Measurements from ENCODE around the gene WDR18. TPM values are rescaled to one million over a fixed set of nuclear protein-coding genes. Genes with fewer than 3 reads are reported as not detected.
"Not testable (repeated sequence)": the region's sequence is repeated elsewhere in the genome, so short reads cannot be mapped to it uniquely, and the experiment has no call there.

Gene WDR18
- total RNA-seq, 1 donor = 15.1 TPM

- Histone ChIP-seq H3K27me3 (ENCODE audit: insufficient read depth, low read length) (no peaks in the 10 kb centered on the region), H3K4me1 (ENCODE audit: insufficient read depth, low read length) (peaks cover 21% of the 10 kb centered on the region), H3K4me3 (ENCODE audit: low read length) (no peak overlapping the region), H3K9me3 (ENCODE audit: low read depth, low read length) (no peaks in the 10 kb centered on the region)
Observed at GRCh38 chr19:1013218-1013617, 29.1 kb downstream of the WDR18 start.

GRCh38 chr19:1014161-1015060 is 30.3 kb downstream of the WDR18 start:
- Histone ChIP-seq H3K4me3 (ENCODE audit: low read length) (no peak overlapping the region), H3K27me3 (ENCODE audit: insufficient read depth, low read length) (no peaks in the 10 kb centered on the region), H3K9me3 (ENCODE audit: low read depth, low read length) (no peaks in the 10 kb centered on the region), H3K4me1 (ENCODE audit: insufficient read depth, low read length) (peaks cover 33% of the 10 kb centered on the region)

DNA sequence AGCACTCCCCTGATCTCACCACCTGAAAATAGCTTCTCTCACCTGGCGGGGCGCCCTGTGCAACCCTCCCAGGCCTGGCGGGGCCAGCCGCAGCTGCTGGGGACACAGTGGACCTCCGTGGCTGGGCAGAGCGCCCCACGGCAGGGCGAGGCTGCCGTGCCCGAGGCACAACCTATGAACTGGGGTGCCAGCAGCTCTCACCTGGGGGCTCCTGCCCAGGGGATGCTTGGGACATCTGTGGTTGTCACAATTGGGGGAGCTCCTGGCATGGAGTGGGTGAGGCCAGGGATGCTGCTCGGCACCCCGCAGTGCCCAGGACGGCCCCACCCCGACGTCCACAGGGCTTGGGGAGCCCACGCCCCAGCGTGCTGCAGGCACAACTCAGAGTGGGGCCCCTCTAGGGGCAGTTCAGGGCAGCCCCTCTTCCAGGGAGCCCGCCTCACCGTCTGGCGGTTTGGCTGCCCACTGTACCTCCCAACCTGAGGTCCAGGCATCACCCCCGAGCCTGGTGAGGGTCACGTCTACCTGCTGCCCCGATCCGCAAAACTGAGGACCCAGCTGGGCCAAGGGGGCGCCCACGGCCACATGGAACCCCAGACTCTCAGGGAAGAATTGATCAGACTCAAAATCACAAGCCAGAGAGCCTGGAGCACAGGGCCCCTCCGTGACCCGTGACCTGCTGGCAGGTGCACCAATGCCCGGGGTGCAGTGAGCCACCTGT is 31.1 kb downstream of the WDR18 start:
- H3K9me3 ChIP-seq (ENCODE audit: low read depth, low read length) = no peaks in the 10 kb centered on the region
- no peaks in the 10 kb centered on the region for H3K27me3 ChIP-seq (ENCODE audit: insufficient read depth, low read length)
- H3K4me1 ChIP-seq (ENCODE audit: insufficient read depth, low read length) = peaks cover 41% of the 10 kb centered on the region
- no peak overlapping the region for H3K4me3 ChIP-seq (ENCODE audit: low read length)

DNA sequence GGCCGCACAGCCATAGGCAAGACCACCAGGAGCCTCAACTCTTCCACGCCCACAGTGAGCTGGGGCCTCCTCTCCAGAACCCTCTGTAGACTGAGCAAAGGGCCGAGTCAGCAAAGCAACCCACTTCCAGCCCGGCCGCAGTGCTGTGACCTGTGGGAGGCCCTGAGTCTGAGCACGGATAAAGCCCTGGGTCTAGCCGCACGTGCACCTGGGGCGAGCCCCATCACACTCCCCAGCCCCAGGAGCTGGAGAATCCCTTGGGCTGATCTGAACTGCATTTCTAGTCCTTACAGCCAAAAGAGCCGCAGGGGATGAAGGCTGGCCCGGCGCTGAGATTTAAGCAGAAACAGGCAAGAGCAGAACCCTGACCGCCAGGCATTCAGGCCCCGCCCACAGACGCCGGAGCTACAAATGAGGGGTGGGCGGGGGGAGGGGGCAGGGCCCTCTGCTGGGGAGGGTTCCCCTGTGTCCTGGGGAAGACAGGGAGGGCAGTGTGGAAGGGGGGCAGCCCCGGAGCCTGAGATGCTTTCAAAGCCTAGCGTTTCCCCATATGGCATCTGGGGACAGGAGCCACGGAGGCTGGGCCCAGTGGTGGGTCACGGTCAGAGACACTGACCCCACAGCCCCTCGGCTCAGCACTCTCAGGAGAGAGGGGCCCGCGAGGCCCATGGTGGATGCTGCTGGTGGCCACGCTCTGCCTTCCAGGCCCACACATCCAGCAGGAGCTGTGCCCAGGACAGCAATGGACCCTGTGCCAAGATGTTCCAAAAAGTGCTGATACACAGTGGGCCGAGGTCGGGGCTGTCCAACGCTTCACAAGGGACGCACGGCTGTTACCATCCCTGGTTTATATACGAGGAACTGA is 31.9 kb downstream of the WDR18 start:
- Histone ChIP-seq H3K9me3 (ENCODE audit: low read depth, low read length) (no peaks in the 10 kb centered on the region), H3K4me1 (ENCODE audit: insufficient read depth, low read length) (peaks cover 43% of the 10 kb centered on the region), H3K4me3 (ENCODE audit: low read length) (no peak overlapping the region), H3K27me3 (ENCODE audit: insufficient read depth, low read length) (no peaks in the 10 kb centered on the region)

GRCh38 chr19:1016647-1017114 is 32.5 kb downstream of the WDR18 start:
- no peaks in the 10 kb centered on the region for H3K9me3 ChIP-seq (ENCODE audit: low read depth, low read length)
- H3K4me3 ChIP-seq (ENCODE audit: low read length) = no peak overlapping the region
- H3K27me3 ChIP-seq (ENCODE audit: insufficient read depth, low read length) = no peaks in the 10 kb centered on the region
- peaks cover 45% of the 10 kb centered on the region for H3K4me1 ChIP-seq (ENCODE audit: insufficient read depth, low read length)

GRCh38 chr19:1017115-1017905 is 33.2 kb downstream of the WDR18 start:
- Histone ChIP-seq H3K9me3 (ENCODE audit: low read depth, low read length) (no peaks in the 10 kb centered on the region), H3K27me3 (ENCODE audit: insufficient read depth, low read length) (no peaks in the 10 kb centered on the region), H3K4me3 (ENCODE audit: low read length) (no peak overlapping the region), H3K4me1 (ENCODE audit: insufficient read depth, low read length) (peaks cover 51% of the 10 kb centered on the region)

DNA sequence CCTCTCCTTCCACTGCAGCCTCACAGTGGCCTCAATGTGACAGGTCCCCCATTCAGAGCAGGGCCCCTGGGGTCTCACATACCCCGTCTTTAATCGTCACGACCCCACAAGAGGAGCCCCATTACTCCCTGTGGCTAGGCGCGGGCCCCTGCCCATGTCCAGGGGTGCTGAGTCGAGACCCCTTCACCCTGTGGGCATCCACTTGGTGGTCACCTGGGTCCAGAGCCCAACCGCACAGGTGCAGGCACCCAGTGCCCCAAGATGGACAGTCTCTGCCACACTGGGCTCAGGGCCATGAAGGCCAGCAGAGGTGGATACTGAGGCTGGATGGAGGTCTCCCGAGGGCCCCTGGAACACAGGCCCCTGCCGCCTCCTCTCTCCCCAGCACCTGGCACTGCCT is 33.8 kb downstream of the WDR18 start:
- Histone ChIP-seq H3K9me3 (ENCODE audit: low read depth, low read length) (no peaks in the 10 kb centered on the region), H3K4me1 (ENCODE audit: insufficient read depth, low read length) (peaks cover 54% of the 10 kb centered on the region), H3K4me3 (ENCODE audit: low read length) (no peak overlapping the region), H3K27me3 (ENCODE audit: insufficient read depth, low read length) (no peaks in the 10 kb centered on the region)

- Histone ChIP-seq H3K4me3 (ENCODE audit: low read length) (no peak overlapping the region), H3K9me3 (ENCODE audit: low read depth, low read length) (no peaks in the 10 kb centered on the region), H3K27me3 (ENCODE audit: insufficient read depth, low read length) (no peaks in the 10 kb centered on the region), H3K4me1 (ENCODE audit: insufficient read depth, low read length) (peaks cover 54% of the 10 kb centered on the region)
Observed at GRCh38 chr19:1018393-1018792, 34.2 kb downstream of the WDR18 start.

GRCh38 chr19:1018932-1019615 is 34.9 kb downstream of the WDR18 start:
- Histone ChIP-seq H3K4me1 (ENCODE audit: insufficient read depth, low read length) (peaks cover 54% of the 10 kb centered on the region), H3K9me3 (ENCODE audit: low read depth, low read length) (no peaks in the 10 kb centered on the region), H3K27me3 (ENCODE audit: insufficient read depth, low read length) (no peaks in the 10 kb centered on the region), H3K4me3 (ENCODE audit: low read length) (no peak overlapping the region)

GRCh38 chr19:1019616-1019961 is 35.4 kb downstream of the WDR18 start:
- Histone ChIP-seq H3K4me1 (ENCODE audit: insufficient read depth, low read length) (peaks cover 54% of the 10 kb centered on the region), H3K4me3 (ENCODE audit: low read length) (peak overlapping the region; percentile 82), H3K27me3 (ENCODE audit: insufficient read depth, low read length) (no peaks in the 10 kb centered on the region), H3K9me3 (ENCODE audit: low read depth, low read length) (no peaks in the 10 kb centered on the region)

- peak overlapping the region; percentile 82 for H3K4me3 ChIP-seq (ENCODE audit: low read length)
- H3K27me3 ChIP-seq (ENCODE audit: insufficient read depth, low read length) = no peaks in the 10 kb centered on the region
- peaks cover 54% of the 10 kb centered on the region for H3K4me1 ChIP-seq (ENCODE audit: insufficient read depth, low read length)
- H3K9me3 ChIP-seq (ENCODE audit: low read depth, low read length) = no peaks in the 10 kb centered on the region
Observed at GRCh38 chr19:1019980-1020867, 36.1 kb downstream of the WDR18 start.

DNA sequence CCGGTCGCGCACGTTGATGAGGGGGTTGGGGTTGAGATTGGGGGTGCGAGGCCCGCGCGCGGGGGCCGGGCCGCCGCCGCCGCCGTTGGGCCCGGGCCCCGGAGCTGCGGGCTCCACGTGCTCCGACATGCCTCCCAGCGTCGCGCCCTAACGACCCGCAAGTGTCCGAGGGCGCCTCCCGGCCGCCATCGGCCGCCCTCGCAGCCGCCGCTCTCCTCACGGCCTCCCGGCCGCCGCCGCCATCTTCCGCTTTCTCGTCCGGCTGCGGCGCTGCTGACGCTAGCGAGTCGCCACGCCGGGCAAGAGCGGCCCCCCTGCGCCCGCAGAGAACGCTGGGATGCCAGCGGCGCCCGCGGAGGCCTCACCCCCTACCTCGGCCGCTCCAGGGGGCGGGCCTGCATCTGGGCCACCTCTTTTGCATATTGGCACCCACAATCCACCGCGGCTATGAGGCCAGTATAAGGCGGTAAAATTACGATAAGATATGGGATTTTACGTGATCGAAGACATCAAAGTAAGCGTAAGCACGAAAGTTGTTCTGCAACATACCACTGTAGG is 36.8 kb downstream of the WDR18 start, which contains the start of gene TMEM259:
Gene TMEM259, minus strand, starts transcription at position 256 of the 558 bp plus-strand sequence. Its CDS starts 127 bp downstream, at position 129.
- Histone ChIP-seq H3K9me3 (ENCODE audit: low read depth, low read length) (no peaks in the 10 kb centered on the region), H3K27me3 (ENCODE audit: insufficient read depth, low read length) (no peaks in the 10 kb centered on the region), H3K4me1 (ENCODE audit: insufficient read depth, low read length) (peaks cover 60% of the 10 kb centered on the region), H3K4me3 (ENCODE audit: low read length) (peak within 1 kb of the TSS; percentile 82)

DNA sequence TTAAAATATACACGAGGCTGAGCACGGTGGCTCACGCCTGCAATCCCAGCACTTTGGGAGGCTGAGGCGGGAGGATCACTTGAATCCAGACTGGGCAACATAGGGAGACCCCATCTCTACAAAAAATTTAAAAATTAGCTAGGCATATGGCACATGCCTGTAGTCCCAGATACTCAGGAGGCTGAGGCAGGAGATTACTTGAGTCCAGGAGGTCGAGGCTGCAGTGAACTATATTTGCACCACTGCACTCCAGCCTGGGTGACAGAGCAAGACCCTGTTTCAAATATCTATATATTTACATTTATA is 39.7 kb downstream of the WDR18 start:
- H3K27me3 ChIP-seq (ENCODE audit: insufficient read depth, low read length); H3K4me3 ChIP-seq (ENCODE audit: low read length); H3K9me3 ChIP-seq (ENCODE audit: low read depth, low read length): not testable (repeated sequence)
- H3K4me1 ChIP-seq (ENCODE audit: insufficient read depth, low read length) = peaks cover 35% of the 10 kb centered on the region
